Ishikawa (cell line): Measurements from ENCODE around the gene R3HDM2.

ENCODE experiments used
- CEBPB ChIP-seq: IDR thresholded peaks from 2 replicates; pipeline ENCODE4 v1.6.1; 2012
- CREB1 ChIP-seq: IDR thresholded peaks from 2 replicates; pipeline ENCODE4 v1.6.1; 2012; ENCODE audit warnings: low read depth
- EGR1 ChIP-seq: IDR thresholded peaks from 2 replicates; pipeline ENCODE4 v1.6.1; 2012
- EP300 ChIP-seq: IDR thresholded peaks from 2 replicates; pipeline ENCODE4 v1.6.1; 2012; ENCODE audit warnings: borderline replicate concordance
- FOXM1 ChIP-seq: IDR thresholded peaks from 2 replicates; pipeline ENCODE4 v1.6.1; 2012; ENCODE audit warnings: low read depth, borderline replicate concordance
- MAX ChIP-seq: IDR thresholded peaks from 2 replicates; pipeline ENCODE4 v1.6.1; 2012
- NFIC ChIP-seq: IDR thresholded peaks from 2 replicates; pipeline ENCODE4 v1.6.1; 2012
- RAD21 ChIP-seq: IDR thresholded peaks from 2 replicates; pipeline ENCODE4 v1.6.1; 2012; ENCODE audit warnings: low read depth
- TAF1 ChIP-seq: IDR thresholded peaks from 2 replicates; pipeline ENCODE4 v1.6.1; 2012; ENCODE audit warnings: low read depth, mild to moderate bottlenecking
- TCF12 ChIP-seq: IDR thresholded peaks from 2 replicates; pipeline ENCODE4 v1.6.1; 2012; ENCODE audit warnings: low read depth
- TEAD4 ChIP-seq: IDR thresholded peaks from 2 replicates; pipeline ENCODE4 v1.6.1; 2012
- USF1 ChIP-seq: IDR thresholded peaks from 2 replicates; pipeline ENCODE4 v1.6.1; 2012
- YY1 ChIP-seq: IDR thresholded peaks from 2 replicates; pipeline ENCODE4 v1.6.1; 2012; ENCODE audit warnings: low read depth
- ZBTB7A ChIP-seq: IDR thresholded peaks from 2 replicates; pipeline ENCODE4 v1.6.1; 2012; ENCODE audit warnings: low read depth
- TF ChIP-seq, protein P1 (sequence below): IDR thresholded peaks from 2 replicates; pipeline ENCODE4 v1.6.1; 2012; ENCODE audit warnings: low read depth, mild to moderate bottlenecking

Gene R3HDM2

GRCh38 chr12:57477710-57478681 lies 47.2 kb upstream of the R3HDM2 start:
- TF ChIP-seq MAX (no peak), CREB1 (no peak), NFIC (no peak), TEAD4 (no peak), RAD21 (no peak), YY1 (no peak), USF1 (no peak), EGR1 (no peak), TCF12 (no peak), TAF1 (no peak)
- TF ChIP-seq, protein P1, sequence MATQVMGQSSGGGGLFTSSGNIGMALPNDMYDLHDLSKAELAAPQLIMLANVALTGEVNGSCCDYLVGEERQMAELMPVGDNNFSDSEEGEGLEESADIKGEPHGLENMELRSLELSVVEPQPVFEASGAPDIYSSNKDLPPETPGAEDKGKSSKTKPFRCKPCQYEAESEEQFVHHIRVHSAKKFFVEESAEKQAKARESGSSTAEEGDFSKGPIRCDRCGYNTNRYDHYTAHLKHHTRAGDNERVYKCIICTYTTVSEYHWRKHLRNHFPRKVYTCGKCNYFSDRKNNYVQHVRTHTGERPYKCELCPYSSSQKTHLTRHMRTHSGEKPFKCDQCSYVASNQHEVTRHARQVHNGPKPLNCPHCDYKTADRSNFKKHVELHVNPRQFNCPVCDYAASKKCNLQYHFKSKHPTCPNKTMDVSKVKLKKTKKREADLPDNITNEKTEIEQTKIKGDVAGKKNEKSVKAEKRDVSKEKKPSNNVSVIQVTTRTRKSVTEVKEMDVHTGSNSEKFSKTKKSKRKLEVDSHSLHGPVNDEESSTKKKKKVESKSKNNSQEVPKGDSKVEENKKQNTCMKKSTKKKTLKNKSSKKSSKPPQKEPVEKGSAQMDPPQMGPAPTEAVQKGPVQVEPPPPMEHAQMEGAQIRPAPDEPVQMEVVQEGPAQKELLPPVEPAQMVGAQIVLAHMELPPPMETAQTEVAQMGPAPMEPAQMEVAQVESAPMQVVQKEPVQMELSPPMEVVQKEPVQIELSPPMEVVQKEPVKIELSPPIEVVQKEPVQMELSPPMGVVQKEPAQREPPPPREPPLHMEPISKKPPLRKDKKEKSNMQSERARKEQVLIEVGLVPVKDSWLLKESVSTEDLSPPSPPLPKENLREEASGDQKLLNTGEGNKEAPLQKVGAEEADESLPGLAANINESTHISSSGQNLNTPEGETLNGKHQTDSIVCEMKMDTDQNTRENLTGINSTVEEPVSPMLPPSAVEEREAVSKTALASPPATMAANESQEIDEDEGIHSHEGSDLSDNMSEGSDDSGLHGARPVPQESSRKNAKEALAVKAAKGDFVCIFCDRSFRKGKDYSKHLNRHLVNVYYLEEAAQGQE = no peak

- TF ChIP-seq MAX = no peak
- TF ChIP-seq, protein P1 = no peak
- no peak for TF ChIP-seq FOXM1
- no peak for TF ChIP-seq USF1
- TF ChIP-seq TEAD4 = no peak
- TF ChIP-seq EGR1 = no peak
- TF ChIP-seq EP300 = no peak
- no peak for TF ChIP-seq RAD21
- TF ChIP-seq TCF12 = no peak
- no peak for TF ChIP-seq CEBPB
- TF ChIP-seq YY1 = no peak
- TF ChIP-seq TAF1 = no peak
- no peak for TF ChIP-seq NFIC
- TF ChIP-seq ZBTB7A = no peak
These were observed 46.3 kb upstream of the R3HDM2 start for GRCh38 chr12:57476993-57477709.

GRCh38 chr12:57476162-57476992 lies 45.5 kb upstream of the R3HDM2 start:
- TF ChIP-seq NFIC (no peak), TEAD4 (no peak), TAF1 (no peak), CEBPB (no peak), RAD21 (no peak), ZBTB7A (no peak), EP300 (no peak), MAX (no peak), CREB1 (no peak), YY1 (no peak), EGR1 (no peak), FOXM1 (no peak), USF1 (no peak), TCF12 (no peak)
- TF ChIP-seq, protein P1 = no peak
